HL-60/S4 (cell line): ENCODE measurements around the gene FOXJ2.
"Not testable (repeated sequence)": the region's sequence is repeated elsewhere in the genome, so short reads cannot be mapped to it uniquely, and the experiment has no call there.

ENCODE experiments used
- in situ Hi-C: fragments of 300-500 bp; cut with MboI; formaldehyde crosslinking; loops from 2 replicates; pipeline ENCODE4 v1.14.3; 2022; ENCODE audit warnings: low sequenced_read_pairs

Gene FOXJ2

DNA sequence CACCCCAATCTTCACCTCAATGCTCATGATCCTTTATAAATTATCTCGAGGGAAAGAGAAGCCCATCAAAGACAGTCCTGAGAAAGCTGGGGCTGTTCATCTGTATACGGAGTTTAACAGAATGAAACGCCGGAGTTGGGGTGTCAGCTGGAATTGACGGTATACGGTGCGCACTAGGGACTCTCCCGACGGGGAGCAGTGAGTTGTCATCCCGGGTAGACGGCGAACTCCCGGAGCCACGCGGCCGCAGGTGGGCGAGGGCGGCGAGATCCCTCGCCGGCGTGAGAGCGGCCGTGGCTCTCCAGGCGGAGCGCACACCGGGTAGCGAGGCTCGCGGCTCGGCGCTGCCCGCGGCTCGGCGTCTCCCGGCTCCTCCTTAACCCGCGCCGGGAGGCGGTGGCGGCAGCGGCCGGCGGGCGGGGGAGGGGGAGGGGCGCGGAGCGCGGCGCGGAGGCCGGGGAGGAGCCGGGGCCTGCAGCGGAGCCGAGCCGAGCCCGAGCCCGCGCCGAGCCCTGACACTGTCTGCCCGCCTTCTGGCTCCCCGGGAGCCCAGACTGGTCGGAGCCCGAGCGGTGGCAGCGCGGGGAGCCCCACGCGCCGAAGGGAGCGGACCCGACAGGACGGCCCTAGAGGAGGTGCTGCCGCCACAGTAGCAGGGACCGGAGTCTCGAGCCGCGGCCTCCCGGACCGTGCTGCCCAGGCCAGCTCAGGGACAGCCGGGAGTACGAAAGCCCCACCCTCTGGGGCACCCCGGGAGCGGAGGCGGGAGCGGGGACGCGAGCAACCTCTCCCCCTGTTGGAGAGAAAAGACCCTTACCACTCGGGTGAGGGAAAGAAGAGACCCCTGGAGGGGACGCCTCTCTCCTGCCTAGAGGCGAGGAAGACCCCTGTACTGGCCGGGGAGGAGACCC, at the start of gene FOXJ2:
Gene FOXJ2 (plus strand): TSS at position 475 of the 911 bp plus-strand sequence. CDS start 7,117 bp downstream, outside the sequence.
- in situ Hi-C loops: no loop called here

DNA sequence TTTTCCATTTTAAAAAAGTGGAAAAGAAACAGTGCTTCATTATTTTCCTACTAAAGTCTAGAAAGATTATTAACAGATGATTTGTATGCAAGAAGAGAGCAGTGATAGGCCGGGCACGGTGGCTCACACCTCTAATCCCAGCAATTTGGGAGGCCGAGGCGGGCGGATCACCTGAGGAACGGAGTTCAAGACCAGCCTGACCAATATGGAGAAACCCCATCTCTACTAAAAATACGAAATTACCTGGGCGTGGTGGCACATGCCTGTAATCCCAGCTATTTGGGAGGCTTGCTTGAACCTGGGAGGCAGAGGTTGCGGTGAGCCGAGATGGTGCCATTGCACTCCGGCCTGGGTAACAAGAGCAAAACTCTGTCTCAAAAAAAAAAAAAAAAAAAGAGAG, 49.5 kb upstream of the FOXJ2 start:
- in situ Hi-C loops: not testable (repeated sequence)

DNA sequence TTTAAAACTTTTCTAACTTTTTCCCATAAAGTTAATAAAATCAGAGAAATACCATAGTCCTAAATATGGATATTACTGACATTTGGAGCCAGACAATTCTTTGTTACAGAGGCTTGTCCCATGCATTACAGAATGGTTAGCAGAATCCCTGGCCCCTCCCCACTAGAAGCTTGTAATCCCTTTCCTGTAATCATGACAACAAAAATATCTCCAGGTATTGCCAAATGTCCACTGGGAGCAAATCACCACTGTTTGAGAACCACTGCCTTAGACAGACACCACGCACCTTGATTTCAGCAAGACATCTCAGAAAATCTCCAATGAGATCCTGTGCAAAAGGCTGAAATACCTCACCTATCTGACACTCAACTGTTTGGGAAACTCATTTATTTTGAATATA, 49.1 kb upstream of the FOXJ2 start:
- in situ Hi-C loops: not testable (repeated sequence)

DNA sequence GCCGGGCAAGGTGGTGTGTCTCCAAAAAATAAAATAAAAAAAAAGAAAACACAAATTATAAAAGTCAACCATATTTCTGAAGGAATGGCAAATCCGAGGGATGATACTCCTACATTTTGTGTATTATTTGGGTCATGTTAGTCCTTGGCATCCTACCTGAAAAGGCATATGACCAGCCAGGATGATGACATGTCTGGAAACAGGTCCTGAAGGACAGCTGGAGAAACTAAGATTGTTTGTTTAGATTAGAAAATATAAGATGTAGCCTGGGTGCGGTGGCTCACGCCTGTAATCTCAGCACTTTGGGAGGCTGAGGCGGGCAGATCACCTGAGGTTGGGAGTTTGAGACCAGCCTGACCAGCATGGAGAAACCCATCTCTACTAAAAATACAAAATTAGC, 47.6 kb upstream of the FOXJ2 start:
- in situ Hi-C loops: no loop called here

DNA sequence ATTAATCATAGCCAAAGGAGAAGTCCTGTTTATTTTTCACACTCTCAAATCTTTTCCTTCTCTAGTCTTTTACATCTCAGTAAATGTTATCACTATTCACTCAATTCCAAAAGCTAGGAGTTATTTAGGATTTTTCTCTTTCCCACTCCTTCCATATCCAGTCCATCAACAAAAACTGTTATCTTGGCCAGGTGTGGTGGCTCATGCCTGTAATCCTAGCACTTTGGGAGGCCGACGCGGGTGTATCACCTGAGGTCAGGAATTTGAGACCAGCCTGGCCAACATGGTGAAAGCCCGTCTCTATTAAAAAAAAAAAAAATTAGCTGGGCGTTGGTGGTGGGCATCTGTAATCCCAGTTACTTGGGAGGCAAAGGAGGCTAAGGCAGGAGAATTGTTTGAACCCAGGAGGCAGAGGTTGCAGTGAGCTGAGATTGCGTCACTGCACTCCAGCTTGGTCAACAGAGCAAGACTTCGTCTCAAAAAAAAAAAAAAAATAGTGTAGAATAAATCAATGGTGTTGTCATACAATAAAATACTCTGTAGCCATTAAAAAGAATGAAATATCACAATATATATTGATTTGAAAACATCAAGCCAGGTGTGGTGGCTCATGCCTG, 46.6 kb upstream of the FOXJ2 start:
- in situ Hi-C loops: no loop called here

DNA sequence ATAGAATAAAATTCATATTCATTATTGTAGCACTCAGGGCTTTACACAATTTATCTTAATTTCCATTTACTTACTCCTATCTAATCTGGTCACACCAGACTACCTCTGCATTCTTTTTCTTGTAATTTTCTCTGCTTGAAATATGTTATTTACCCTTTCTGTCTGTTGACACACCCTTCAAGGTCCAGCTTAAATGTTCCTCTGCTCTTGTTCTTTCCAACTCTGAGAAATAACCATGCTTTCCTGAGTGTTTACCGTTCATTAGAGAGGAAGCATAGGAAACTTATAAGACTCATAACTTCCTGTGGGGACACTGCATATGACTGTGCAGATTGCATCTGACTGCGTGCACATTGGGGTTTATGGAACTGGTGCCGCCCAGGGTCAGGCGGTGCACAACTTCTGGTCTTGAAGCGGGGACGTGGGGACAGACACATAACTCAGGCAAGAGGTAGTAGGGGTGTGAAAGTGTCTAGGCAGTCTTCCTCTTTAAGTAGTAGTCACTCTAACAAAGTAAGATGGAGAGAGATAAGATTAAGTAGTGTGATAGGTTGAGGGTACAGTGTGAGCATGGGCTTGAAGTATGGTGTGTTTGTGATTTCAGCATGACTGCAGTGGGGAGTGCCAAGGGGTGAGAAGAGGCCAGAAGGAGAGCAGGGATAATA, 42.6 kb upstream of the FOXJ2 start:
- in situ Hi-C loops: loop anchor here (5.0 to 10.0 kb wide), 2 partner anchors 58 to 135 kb away; no protein-coding TSS in a partner anchor

DNA sequence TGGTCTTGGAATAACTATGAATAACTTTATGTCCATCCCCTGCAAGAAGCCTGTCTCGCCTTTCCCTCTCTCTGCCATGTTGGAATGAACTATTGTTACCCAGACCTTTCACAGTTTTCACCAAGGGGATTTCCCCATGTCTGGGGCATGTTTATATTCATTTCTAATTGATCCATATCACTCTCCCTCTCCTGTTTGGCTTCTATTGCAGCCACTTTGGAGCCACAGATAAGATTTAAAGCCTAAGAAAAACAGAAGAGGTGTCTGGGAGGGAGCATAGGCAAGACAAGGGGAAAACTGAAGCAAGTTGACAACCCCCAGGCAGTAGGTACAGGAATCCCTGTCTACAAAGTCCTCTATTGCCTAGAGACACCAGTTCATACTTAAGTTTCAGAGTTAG, 41.0 kb upstream of the FOXJ2 start:
- in situ Hi-C loops: loop anchor here (5.0 to 10.0 kb wide), 2 partner anchors 59 to 137 kb away; no protein-coding TSS in a partner anchor

DNA sequence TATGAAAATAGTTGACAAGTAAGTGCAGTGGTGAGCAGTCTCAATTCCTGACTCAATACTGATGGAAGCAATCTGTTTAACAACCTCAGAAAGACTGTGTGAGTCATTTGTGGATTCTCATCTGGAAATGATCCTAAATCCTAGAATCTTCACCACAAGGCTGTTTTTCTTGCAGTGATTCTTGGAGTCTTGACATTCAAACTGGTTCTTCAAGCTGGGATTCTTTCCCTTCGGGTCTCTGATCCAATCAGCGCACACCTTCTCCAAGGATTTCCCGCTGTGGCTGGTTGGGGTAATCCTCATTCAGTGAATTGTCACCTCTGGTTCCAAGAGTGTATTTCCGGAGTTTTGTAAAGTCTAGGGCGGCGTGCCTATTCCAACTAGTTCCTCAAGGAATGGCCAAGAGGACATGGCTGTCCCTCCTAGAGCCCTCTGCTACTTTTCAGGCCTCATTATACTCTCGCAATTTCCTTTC, 37.7 kb upstream of the FOXJ2 start:
- in situ Hi-C loops: loop anchor here (5.0 to 10.0 kb wide), 2 partner anchors 62 to 140 kb away; no protein-coding TSS in a partner anchor

DNA sequence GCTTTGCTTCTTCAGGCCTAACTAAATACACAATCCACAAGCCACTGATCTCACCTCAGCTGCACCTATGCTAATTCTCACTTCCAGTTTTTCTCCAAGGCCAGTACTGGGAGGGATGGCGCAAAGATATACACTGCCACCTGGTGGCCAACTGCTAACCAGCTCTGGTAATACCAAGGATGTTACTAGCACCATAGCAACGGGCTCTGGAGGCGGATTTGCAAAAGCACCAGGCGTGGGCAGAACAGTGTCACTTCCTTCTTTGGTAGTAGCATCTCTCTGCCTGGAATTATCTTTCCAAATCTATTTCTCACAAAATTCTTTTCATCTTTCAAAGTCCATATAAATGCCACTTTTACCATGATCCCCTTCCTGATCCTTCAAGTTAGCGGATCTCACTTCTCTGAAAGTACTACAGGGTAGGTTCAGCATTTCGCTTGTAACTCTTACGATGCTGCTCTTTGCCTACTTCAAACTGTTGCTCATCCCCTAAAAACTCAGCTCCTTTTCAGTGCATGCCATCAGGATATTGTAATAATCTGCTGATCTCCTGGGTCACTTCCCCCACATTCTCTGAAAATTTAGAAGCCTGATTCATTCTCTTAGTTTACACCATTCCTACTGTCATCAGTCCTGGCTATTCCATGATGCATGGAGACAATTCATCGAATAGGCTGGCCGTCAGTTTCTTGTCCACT, 37.1 kb upstream of the FOXJ2 start:
- in situ Hi-C loops: loop anchor here (10.0 kb wide), 1 partner anchor 141 kb away; no protein-coding TSS in a partner anchor

DNA sequence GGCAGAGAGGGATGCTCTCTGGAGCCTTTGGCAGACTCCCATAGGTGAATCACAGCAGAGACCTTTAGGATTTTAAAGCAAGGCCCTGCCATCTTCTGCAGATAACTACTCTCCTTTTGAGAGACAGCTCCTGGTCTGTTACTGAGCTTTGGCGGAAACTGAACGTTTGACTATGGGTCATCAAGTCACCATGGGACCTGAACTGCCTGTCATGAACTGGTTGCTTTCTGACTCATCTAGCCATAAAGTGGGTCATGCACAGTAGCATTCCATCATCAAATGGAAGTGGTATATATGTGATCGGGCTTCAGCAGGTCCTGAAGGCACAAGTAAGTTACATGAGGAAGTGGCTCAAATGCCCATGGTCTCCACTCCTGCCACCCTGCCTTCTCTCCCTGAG, 31.7 kb upstream of the FOXJ2 start:
- in situ Hi-C loops: not testable (repeated sequence)

DNA sequence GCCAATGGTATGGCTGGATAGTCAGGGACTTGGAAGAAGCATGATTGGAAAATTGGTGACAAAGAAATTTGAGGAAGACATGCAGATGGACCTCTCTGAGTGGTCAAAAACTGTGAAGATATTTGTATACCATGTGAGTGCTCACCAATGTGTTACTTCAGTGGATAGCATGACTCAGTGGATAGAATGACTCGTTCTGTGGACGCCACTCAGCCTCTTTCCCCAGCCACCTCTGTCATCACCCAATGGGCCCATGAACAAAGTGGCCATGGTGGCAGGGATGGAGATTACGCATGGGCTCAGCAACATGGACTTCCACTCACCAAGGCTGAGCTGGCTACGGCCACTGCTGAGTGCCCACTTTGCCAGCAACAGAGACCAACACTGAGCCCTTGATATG, 31.0 kb upstream of the FOXJ2 start:
- in situ Hi-C loops: not testable (repeated sequence)

DNA sequence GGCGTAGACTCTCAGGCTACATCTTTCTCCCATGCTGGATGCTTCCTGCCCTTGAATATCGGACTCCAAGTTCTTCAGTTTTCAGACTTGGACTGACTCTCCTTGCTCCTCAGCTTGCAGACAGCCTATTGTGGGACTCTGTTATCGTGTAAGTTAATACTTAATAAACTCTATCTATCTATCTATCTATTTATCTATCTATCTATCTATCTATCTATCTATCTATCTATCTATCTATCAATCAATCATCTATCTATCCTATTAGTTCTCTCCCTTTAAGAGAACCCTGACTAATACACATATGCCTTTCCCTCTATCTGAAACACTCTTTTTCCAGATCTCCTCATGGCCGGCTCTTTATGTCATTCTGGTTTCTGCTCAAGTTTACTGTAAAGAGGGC, 27.6 kb upstream of the FOXJ2 start:
- in situ Hi-C loops: not testable (repeated sequence)

DNA sequence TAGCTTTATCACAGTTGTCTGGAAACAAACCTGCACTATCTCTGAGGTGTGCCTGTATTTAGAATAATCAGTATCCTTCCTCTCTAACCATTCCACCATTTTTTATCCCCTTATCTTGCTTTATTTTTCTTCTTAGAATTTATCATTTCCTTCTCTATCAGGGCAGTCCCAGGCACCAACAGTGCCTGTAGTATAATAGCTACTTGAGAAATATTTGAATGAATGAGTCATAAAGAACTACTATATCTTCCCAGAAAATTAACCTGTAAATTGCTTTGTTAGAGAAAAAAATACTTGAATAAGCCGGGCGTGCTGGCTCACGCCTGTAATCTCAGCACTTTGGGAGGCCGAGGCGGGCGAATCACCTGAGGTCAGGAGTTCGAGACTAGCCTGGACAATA, 21.2 kb upstream of the FOXJ2 start:
- in situ Hi-C loops: no loop called here

DNA sequence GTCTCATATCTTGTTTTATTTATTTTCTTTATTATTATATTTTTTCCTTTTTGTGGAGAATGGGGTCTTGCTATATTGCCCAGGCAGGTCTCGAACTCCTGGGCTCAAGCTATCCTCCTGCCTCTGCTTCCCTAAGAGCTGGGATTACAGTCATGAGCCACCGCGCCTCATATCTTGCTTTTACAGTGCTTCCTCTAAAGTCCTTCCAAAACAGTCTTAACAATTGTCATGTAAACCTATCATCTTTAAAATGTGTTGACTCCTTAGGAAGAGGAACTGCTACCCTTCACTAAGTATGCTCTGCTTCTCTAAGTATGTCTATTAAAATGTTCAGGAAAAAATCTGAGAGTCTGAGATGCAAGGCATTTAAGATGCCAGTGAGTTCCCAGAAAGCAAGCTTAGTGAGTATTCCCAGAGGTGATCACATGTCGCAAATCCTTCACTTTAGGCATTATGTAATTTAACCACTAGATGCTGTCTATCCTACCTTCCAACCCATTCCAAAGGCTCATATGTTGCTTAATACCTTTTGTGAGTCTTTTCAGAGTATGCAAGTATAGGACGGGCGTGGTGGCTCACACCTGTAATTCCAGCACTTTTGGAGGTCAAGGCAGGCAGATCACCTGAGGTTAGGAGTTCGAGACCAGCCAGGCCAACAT, 19.7 kb upstream of the FOXJ2 start:
- in situ Hi-C loops: no loop called here

DNA sequence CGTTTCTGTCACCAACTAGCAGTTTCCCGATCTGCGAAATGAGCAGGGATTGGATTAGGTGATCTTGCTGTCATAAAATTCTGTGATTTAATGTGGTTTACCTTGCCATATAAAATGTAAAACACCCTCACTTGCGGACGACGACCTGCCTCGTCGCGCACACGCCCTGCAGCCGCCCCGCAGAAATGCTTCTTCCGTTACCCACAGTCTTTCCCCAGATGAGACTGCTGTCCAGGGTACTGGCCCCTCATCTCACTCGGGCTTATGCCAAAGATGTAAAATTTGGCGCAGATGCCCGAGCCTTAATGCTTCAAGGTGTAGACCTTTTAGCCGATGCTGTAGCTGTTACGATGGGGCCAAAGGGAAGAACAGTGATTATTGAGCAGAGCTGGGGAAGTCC, 17.7 kb upstream of the FOXJ2 start:
- in situ Hi-C loops: no loop called here

DNA sequence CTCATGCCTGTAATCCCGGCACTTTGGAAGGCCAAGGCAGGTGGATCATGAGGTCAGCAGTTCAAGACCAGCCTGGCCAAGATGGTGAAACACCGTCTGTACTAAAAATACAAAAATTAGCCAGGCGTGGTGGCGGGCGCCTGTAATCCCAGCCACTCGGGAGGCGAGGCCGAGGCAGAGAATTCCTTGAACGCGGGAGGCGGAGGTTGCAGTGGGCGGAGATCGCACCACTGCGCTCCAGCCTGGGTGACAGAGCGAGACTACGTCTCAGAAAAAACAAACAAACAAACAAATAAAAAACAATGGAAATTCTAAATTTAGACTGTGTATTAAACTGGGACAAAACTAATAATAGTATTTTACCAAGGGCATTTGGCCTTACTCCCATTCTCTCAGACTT, 14.3 kb upstream of the FOXJ2 start:
- in situ Hi-C loops: not testable (repeated sequence)

DNA sequence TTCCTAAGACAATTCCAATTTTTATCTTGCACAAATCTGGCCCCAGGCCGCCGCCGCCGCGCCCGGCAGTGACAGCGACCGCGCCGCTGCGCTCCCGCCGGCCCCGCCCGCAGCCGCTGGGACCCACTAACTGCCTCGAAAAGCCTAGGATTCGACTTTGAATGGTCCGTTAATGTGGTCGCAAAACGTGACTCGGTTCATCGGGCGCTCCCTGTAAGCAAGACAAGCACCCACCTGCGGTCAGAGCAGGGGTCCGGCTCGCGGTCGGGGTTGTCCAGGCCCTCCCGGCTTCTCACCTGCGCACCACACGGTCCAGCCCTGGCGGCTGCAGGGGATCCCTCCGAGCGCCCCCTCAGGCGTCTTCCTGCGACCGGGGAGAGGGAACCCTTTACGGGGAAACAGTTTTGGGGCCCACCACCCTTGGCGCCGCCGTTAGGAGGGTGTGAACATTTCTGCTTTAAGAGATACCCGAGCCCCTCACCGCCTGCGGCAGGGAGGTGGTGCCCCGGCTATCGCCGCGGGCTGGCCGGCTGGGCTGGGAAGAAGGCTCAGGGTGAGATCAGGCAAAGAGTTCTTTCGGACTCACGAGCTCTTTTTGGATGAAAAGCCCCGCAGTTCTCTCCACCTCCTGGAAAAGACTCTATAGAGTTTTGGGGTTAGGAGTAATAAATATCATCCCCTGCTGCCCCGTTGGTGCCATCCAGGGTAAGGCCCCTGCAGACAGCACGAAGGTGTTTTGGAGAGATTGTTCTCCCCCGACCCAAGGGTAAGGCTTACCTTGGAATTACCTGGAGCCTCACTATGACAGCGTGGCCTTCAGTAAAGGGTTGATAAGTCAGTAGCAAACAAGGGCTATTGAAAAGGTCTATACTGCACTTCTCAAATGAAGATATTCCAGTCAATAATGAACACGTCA, 13.6 kb upstream of the FOXJ2 start:
- in situ Hi-C loops: no loop called here

DNA sequence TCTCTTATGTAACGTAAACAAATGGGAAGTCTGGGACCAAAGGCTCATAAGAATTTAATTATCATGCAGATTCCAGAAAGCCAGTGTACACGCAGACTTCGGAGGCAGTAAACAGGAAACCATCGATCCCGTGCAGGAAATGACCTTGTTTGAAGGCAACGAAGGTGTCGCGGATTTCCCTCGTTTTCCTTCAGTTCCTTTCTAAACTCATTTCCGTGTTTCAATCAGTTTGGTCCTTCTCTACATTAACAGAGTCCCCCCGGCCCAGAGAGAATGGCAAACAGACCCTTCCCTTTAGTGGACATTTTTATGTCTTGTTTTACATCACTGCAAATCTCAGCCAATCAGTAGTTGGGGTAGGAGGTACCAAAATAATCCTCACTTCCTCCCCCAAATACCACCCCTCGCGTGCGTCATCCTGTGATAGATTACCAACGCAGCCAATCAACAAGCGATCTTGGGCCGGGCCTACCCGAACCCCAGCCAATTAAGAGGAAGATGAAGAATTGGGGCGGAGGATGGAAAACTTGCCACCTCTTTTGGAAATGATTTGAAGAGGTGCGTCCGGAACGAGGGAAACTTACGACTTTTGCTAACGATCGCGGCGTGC, 6.1 kb upstream of the FOXJ2 start:
- in situ Hi-C loops: no loop called here

DNA sequence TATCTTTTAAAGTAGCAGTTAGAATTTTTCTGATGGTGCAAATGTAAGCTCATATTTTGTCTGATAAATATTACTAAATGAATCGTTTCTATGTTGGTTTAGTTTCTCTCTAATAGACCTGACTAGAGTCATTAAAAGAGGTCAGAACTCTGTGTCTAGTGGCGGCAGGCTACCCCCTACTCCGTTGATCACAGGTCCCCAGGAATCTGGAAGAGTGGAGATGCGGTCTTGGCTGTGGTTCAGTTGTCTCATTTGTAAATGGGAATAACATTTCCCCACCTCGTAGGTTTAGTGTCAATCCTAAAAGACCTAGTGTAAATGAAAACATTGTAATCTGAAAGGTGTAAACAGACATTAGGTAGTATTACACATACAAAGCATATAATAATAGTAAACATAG, 4.7 kb upstream of the FOXJ2 start:
- in situ Hi-C loops: no loop called here
